ENCODE results near the gene OR51E1. TPM values are rescaled to one million over a fixed set of nuclear protein-coding genes. Genes with fewer than 3 reads are reported as not detected.

Gene OR51E1
- total and polyA plus RNA-seq, 9 of the 15 experiments (the other 6 are each of a cell fraction or from before 2014, with no cell fraction given), result 0.03 to 0.04 TPM; not detected in 7

- TF ChIP-seq RERE (CRISPR knock-in tag; IDR thresholded peaks at IDR 0.05; ENCODE audit: borderline replicate concordance) (no peak), ZKSCAN8 (CRISPR knock-in tag; IDR thresholded peaks at IDR 0.05) (no peak), ZKSCAN3 (CRISPR knock-in tag; IDR thresholded peaks at IDR 0.05) (no peak), CHD1 (IDR thresholded peaks at IDR 0.05; ENCODE audit: low read length) (no peak), TCF7 (IDR thresholded peaks at IDR 0.05; ENCODE audit: borderline replicate concordance) (no peak), RFX5 (IDR thresholded peaks at IDR 0.05; ENCODE audit: low read depth, low read length) (no peak), GATAD2B (IDR thresholded peaks at IDR 0.05; ENCODE audit: borderline replicate concordance) (no peak), KAT2B (IDR thresholded peaks at IDR 0.05; ENCODE audit: low read depth, low read length) (no peak), HCFC1 (IDR thresholded peaks at IDR 0.05; ENCODE audit: low read depth, low read length) (no peak), ERF (CRISPR knock-in tag; IDR thresholded peaks at IDR 0.05) (no peak), RHOXF2B (CRISPR knock-in tag; conservative IDR thresholded peaks at IDR 0.05) (no peak), HLTF (IDR thresholded peaks at IDR 0.05) (no peak), TBL1XR1 (IDR thresholded peaks at IDR 0.05; ENCODE audit: low read length in 2 of 2) (no peak), BCL6 (CRISPR knock-in tag; IDR thresholded peaks at IDR 0.05) (no peak), PBX2 (CRISPR knock-in tag; IDR thresholded peaks at IDR 0.05; ENCODE audit: low read depth) (no peak), PBX2 (tag; conservative IDR thresholded peaks at IDR 0.05; ENCODE audit: low read depth) (no peak), CREBBP (IDR thresholded peaks at IDR 0.05; ENCODE audit: low read depth, low read length) (no peak), CBX1 (IDR thresholded peaks at IDR 0.05; ENCODE audit: low read depth) (peak; percentile 47; the same call in 1 of the 2 replicates), ZNF165 (CRISPR knock-in tag; IDR thresholded peaks at IDR 0.05; ENCODE audit: borderline replicate concordance) (no peak)
- TF ChIP-seq, protein P1, sequence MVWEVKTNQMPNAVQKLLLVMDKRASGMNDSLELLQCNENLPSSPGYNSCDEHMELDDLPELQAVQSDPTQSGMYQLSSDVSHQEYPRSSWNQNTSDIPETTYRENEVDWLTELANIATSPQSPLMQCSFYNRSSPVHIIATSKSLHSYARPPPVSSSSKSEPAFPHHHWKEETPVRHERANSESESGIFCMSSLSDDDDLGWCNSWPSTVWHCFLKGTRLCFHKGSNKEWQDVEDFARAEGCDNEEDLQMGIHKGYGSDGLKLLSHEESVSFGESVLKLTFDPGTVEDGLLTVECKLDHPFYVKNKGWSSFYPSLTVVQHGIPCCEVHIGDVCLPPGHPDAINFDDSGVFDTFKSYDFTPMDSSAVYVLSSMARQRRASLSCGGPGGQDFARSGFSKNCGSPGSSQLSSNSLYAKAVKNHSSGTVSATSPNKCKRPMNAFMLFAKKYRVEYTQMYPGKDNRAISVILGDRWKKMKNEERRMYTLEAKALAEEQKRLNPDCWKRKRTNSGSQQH (CRISPR knock-in tag; IDR thresholded peaks at IDR 0.05), result no peak
Observed at GRCh38 chr11:4607781-4608666, 35.8 kb upstream of the OR51E1 start, which contains the start of gene TRIM68 (continued).

Measured in K562 (cell line).